ENCODE measurements around the gene ZC2HC1C. TPM values are rescaled to one million over a fixed set of nuclear protein-coding genes. Genes with fewer than 3 reads are reported as not detected.
A peak's percentile ranks its signal among the peaks of the same experiment; 100 is the strongest.

The ZC2HC1C gene
- total RNA-seq, 1 donor = 1.1 TPM

DNA sequence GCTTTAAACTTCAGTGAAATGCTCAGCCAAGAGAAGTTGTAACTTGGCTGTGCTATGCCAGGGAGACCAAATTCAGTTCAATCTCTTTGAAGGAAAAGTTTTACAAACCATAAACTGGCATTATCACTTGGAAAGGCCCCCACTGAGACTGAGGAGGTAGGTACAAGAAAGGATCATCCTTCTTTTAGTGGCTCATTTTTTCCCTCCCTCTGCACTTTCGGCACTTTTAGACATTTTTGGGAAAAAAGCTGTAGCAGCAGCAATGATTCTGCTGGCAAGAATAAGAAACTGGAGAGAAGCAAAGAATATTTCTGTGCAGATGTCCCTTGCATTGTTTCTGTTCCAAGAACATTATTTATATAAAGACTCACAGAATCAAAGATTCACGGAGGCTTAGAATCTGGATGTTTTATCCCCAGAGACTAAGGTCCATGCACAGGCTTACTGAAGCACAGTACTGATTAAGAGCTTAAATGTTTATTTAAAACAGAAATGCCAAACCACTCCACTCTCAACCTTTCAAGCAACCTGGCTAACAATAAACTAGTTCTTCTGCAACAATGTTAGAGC lies 12.3 kb downstream of the ZC2HC1C start:
- peaks cover 12% of the 10 kb centered on the region for H3K4me1 ChIP-seq (ENCODE audit: insufficient read depth, low read length)
- H3K79me2 ChIP-seq (ENCODE audit: insufficient read depth, low read length) = no peaks in the 10 kb centered on the region
- TF ChIP-seq, protein P1, sequence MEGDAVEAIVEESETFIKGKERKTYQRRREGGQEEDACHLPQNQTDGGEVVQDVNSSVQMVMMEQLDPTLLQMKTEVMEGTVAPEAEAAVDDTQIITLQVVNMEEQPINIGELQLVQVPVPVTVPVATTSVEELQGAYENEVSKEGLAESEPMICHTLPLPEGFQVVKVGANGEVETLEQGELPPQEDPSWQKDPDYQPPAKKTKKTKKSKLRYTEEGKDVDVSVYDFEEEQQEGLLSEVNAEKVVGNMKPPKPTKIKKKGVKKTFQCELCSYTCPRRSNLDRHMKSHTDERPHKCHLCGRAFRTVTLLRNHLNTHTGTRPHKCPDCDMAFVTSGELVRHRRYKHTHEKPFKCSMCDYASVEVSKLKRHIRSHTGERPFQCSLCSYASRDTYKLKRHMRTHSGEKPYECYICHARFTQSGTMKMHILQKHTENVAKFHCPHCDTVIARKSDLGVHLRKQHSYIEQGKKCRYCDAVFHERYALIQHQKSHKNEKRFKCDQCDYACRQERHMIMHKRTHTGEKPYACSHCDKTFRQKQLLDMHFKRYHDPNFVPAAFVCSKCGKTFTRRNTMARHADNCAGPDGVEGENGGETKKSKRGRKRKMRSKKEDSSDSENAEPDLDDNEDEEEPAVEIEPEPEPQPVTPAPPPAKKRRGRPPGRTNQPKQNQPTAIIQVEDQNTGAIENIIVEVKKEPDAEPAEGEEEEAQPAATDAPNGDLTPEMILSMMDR (IDR thresholded peaks at IDR 0.05; ENCODE audit: extremely low read depth, low read depth, low read length) = no peak
- H3K9me3 ChIP-seq (ENCODE audit: low read depth, low read length) = no peaks in the 10 kb centered on the region
- H4K20me1 ChIP-seq (ENCODE audit: insufficient read depth, low read length) = no peaks in the 10 kb centered on the region
- DNase-seq (ENCODE audit: insufficient read length, low spot score, missing footprints) = peak; percentile 76
- H3K4me3 ChIP-seq (ENCODE audit: insufficient read depth, low read length) = no peak overlapping the region
- H3K27ac ChIP-seq (ENCODE audit: low read depth, low read length) = no peak overlapping the region
- H2AFZ ChIP-seq (ENCODE audit: low read length) = no peak overlapping the region
- peaks cover 34% of the 10 kb centered on the region for H3K36me3 ChIP-seq (ENCODE audit: insufficient read depth, low read length)
- H3K4me2 ChIP-seq (ENCODE audit: insufficient read depth, low read length) = peak overlapping the region; percentile 28
- no peaks in the 10 kb centered on the region for H3K27me3 ChIP-seq (ENCODE audit: insufficient read depth, low read length)

GRCh38 chr14:75083271-75083670 lies 13.8 kb downstream of the ZC2HC1C start:
- H4K20me1 ChIP-seq (ENCODE audit: insufficient read depth, low read length) = no peaks in the 10 kb centered on the region
- H3K36me3 ChIP-seq (ENCODE audit: insufficient read depth, low read length) = peaks cover 49% of the 10 kb centered on the region
- no peaks in the 10 kb centered on the region for H3K27me3 ChIP-seq (ENCODE audit: insufficient read depth, low read length)
- peaks cover 12% of the 10 kb centered on the region for H3K4me1 ChIP-seq (ENCODE audit: insufficient read depth, low read length)
- H3K79me2 ChIP-seq (ENCODE audit: insufficient read depth, low read length) = no peaks in the 10 kb centered on the region
- H3K4me3 ChIP-seq (ENCODE audit: insufficient read depth, low read length) = no peak overlapping the region
- DNase-seq (ENCODE audit: insufficient read length, low spot score, missing footprints) = no peak
- no peak overlapping the region for H2AFZ ChIP-seq (ENCODE audit: low read length)
- no peaks in the 10 kb centered on the region for H3K9me3 ChIP-seq (ENCODE audit: low read depth, low read length)
- H3K4me2 ChIP-seq (ENCODE audit: insufficient read depth, low read length) = no peak overlapping the region
- TF ChIP-seq, protein P1 (IDR thresholded peaks at IDR 0.05; ENCODE audit: extremely low read depth, low read depth, low read length) = no peak
- no peak overlapping the region for H3K27ac ChIP-seq (ENCODE audit: low read depth, low read length)

DNA sequence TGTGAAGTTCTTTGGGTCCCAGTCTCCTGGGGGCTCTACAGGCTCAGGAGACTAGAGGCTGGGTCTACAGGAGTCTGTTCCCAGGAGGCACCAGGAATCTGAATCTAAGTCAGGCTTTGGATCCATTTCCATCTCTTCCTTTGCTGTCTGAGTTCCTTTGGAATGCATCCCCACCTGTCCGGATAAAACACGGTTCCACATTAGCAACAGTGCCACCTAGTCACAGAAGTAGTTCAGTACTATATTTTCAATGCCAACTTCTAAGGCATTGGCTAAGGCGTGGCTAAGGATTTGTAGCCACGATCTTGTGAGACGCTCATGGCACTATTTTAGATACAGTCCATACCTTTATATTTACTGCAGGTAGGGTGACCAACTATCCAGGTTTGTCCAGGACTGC lies 15.1 kb downstream of the ZC2HC1C start:
- peaks cover 51% of the 10 kb centered on the region for H3K36me3 ChIP-seq (ENCODE audit: insufficient read depth, low read length)
- TF ChIP-seq, protein P1 (IDR thresholded peaks at IDR 0.05; ENCODE audit: extremely low read depth, low read depth, low read length) = no peak

GRCh38 chr14:75088153-75088552 lies 18.7 kb downstream of the ZC2HC1C start:
- Histone ChIP-seq H4K20me1 (ENCODE audit: insufficient read depth, low read length) (no peaks in the 10 kb centered on the region), H3K27me3 (ENCODE audit: insufficient read depth, low read length) (no peaks in the 10 kb centered on the region), H3K4me1 (ENCODE audit: insufficient read depth, low read length) (no peaks in the 10 kb centered on the region), H3K4me3 (ENCODE audit: insufficient read depth, low read length) (no peak overlapping the region), H3K36me3 (ENCODE audit: insufficient read depth, low read length) (peaks cover 67% of the 10 kb centered on the region), H3K9me3 (ENCODE audit: low read depth, low read length) (no peaks in the 10 kb centered on the region), H3K27ac (ENCODE audit: low read depth, low read length) (no peak overlapping the region), H2AFZ (ENCODE audit: low read length) (no peak overlapping the region), H3K79me2 (ENCODE audit: insufficient read depth, low read length) (no peaks in the 10 kb centered on the region), H3K4me2 (ENCODE audit: insufficient read depth, low read length) (no peak overlapping the region)
- TF ChIP-seq, protein P1 (IDR thresholded peaks at IDR 0.05; ENCODE audit: extremely low read depth, low read depth, low read length) = no peak
- no peak for DNase-seq (ENCODE audit: insufficient read length, low spot score, missing footprints)

More for the DNA sequence above, 15.1 kb downstream of the ZC2HC1C start:
- Histone ChIP-seq H2AFZ (ENCODE audit: low read length) (no peak overlapping the region), H3K27ac (ENCODE audit: low read depth, low read length) (no peak overlapping the region), H3K9me3 (ENCODE audit: low read depth, low read length) (no peaks in the 10 kb centered on the region), H3K79me2 (ENCODE audit: insufficient read depth, low read length) (no peaks in the 10 kb centered on the region), H3K4me1 (ENCODE audit: insufficient read depth, low read length) (peaks cover 12% of the 10 kb centered on the region), H3K4me3 (ENCODE audit: insufficient read depth, low read length) (no peak overlapping the region), H3K27me3 (ENCODE audit: insufficient read depth, low read length) (no peaks in the 10 kb centered on the region), H4K20me1 (ENCODE audit: insufficient read depth, low read length) (no peaks in the 10 kb centered on the region), H3K4me2 (ENCODE audit: insufficient read depth, low read length) (no peak overlapping the region)
- DNase-seq (ENCODE audit: insufficient read length, low spot score, missing footprints) = no peak

Measured in osteoblast (primary cell).